GM12874 (cell line): ENCODE data around the gene RPGRIP1L.

Experiments used
- TF ChIP-seq, protein P1 (sequence below): IDR thresholded peaks from 2 replicates; pipeline ENCODE4 v1.5.1; 2011; ENCODE audit warnings: low read depth, mild to moderate bottlenecking, control low read depth, low read length, moderate library complexity; ENCODE audit not compliant: insufficient read depth

The RPGRIP1L gene

GRCh38 chr16:53730693-53731092, 27.0 kb upstream of the RPGRIP1L start:
- TF ChIP-seq, protein P1, sequence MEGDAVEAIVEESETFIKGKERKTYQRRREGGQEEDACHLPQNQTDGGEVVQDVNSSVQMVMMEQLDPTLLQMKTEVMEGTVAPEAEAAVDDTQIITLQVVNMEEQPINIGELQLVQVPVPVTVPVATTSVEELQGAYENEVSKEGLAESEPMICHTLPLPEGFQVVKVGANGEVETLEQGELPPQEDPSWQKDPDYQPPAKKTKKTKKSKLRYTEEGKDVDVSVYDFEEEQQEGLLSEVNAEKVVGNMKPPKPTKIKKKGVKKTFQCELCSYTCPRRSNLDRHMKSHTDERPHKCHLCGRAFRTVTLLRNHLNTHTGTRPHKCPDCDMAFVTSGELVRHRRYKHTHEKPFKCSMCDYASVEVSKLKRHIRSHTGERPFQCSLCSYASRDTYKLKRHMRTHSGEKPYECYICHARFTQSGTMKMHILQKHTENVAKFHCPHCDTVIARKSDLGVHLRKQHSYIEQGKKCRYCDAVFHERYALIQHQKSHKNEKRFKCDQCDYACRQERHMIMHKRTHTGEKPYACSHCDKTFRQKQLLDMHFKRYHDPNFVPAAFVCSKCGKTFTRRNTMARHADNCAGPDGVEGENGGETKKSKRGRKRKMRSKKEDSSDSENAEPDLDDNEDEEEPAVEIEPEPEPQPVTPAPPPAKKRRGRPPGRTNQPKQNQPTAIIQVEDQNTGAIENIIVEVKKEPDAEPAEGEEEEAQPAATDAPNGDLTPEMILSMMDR, result no peak

DNA sequence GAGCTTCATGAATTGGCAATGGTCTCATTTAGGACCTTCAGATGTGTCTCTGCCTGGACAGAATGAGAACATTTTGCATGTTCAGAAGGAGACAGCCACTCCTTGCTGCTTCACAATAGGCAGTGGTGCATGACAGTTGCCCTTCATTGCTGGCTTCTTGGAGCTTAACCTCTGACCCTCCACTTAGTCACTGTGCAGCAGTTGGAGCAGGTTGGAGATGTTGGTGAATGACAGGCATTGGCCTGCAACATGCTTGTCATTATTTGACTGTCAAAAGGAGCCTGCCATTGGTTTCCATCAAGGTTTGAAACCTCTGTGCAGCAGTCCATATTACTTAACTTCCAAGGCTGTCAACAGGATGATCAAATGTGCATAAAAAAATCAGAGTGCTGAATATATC, 23.0 kb upstream of the RPGRIP1L start:
- TF ChIP-seq, protein P1, result no peak

DNA sequence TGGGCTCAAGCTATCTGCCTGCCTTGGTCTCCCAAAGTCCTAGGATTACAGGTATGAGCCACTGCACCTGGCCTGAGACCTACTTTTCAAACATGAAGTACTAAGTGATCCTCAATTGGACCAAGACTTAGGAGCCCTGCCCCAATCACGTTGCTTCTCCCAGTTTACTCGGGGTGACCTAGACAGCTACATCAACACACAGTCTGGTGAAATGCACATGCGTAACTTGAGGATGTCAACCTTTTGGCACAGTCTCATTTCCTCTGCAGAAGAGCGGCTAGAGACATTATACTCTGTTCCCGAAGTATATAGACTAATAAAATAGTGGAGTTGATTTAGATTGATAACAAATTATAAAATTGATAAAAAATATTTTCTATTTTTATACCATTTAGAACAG, 17.4 kb upstream of the RPGRIP1L start:
- TF ChIP-seq, protein P1, result no peak

- TF ChIP-seq, protein P1, result no peak
These were observed 13.9 kb upstream of the RPGRIP1L start for GRCh38 chr16:53717577-53717976.

DNA sequence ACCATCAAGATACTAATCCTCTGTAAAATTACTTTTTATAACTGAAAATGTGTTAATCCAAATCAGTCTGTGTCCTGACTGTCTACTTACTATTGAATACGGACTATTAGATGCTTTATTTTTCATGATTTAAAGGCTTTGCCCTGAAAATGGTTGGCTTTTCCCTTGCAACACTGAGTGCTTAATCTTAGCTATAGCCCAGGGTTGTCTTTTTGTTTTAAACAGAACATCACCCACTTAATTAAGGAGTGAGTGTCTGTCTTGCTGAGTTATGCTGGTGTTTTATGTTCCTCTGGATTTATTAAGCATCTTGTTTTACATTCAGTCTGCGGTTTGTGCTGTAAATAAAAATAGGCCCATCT, 11.3 kb upstream of the RPGRIP1L start:
- TF ChIP-seq, protein P1, result no peak

GRCh38 chr16:53714205-53715022, 10.8 kb upstream of the RPGRIP1L start:
- TF ChIP-seq, protein P1, result no peak

- TF ChIP-seq, protein P1, result no peak
These were observed 9.9 kb upstream of the RPGRIP1L start for GRCh38 chr16:53713403-53714204.
